Measurements from ENCODE around the gene KDM3B.

The KDM3B gene

DNA sequence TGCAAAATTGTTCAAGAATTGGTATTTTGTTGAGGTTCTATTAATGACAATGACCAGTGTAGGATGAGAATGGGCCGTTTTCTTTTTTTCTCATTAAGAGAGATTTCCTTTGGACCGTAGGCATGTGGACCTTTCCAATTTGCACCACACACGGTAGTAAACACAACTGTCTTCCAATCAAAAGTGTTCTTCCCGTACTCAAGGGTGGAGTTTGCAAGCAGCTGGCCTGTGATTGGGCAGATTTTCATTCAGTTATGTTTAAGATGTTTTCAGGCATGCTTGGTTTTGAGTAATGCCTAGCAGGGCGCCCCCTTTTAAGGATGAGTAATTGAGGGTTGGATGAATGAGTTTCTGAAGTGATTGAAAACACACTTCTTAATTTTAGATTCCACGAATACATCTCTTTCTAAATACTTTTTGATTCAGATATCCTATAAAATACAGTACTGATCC, 2.5 kb downstream of the KDM3B start:
- DNase-seq (ENCODE audit: low spot score in 2 of 2) (no peak), ATAC-seq (ENCODE audit: low read depth) (no peak)
- Mint-ChIP-seq H3K27me3 (no peaks in the 10 kb centered on the region), H3K27ac (peak overlapping the region; percentile 94), H3K4me3 (peak overlapping the region; percentile 95), H3K36me3 (peaks cover 1% of the 10 kb centered on the region), H3K9me3 (peaks cover 4% of the 10 kb centered on the region), H3K4me1 (peaks cover 41% of the 10 kb centered on the region)

DNA sequence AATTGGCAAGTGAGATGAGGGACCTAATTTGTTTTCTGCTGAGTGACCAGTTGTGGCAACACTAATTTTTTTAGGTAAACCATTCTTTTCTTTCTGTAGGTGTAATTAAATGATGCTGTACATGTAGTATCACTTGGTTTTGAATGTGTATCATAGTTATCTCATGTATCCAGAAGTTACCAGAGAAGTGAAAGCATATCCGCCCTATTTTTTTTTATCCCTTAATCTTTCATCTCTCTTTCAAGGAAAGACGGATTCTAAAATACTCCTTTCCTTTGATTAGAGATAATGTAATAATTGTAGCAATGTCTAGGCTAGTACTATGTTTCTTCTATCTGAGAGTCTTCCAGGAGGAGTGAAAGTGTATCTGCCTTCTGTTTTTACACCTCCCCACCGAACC, 7.1 kb downstream of the KDM3B start:
- no peak overlapping the region for H3K27ac Mint-ChIP-seq
- H3K36me3 Mint-ChIP-seq, result peaks cover 9% of the 10 kb centered on the region
- no peaks in the 10 kb centered on the region for H3K27me3 Mint-ChIP-seq
- H3K4me3 Mint-ChIP-seq, result no peak overlapping the region
- H3K4me1 Mint-ChIP-seq, result peaks cover 31% of the 10 kb centered on the region
- ATAC-seq (ENCODE audit: low read depth), result no peak
- no peak for DNase-seq (ENCODE audit: low spot score in 2 of 2)
- H3K9me3 Mint-ChIP-seq, result no peaks in the 10 kb centered on the region

DNA sequence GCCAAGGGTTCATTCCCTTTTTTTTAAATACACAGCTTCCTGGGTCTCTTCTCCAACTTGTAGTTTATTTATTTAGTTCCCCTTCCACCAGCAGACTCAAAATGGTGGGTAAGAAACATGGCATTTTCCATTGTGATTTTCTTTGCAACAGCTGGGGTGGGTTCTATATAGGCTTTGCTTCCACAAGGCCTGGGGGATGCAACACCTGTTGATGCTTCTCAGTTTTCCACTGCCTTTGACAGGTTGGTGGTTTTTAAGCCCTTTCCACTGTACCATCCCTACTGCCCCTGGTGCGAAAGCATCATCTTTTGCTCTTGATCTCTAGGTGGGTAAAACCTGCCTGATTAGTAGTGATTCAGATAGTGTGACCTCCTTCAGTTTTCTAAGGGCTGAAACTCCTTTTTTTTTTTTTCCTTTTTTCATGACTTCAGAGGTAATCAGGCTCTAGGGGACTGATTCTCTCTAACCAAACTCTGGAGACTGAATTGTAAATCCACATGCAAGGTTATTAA, 8.5 kb downstream of the KDM3B start:
- ATAC-seq (ENCODE audit: low read depth), result no peak
- DNase-seq (ENCODE audit: low spot score in 2 of 2), result no peak
- peaks cover 21% of the 10 kb centered on the region for H3K4me1 Mint-ChIP-seq
- H3K27me3 Mint-ChIP-seq, result no peaks in the 10 kb centered on the region
- no peak overlapping the region for H3K4me3 Mint-ChIP-seq
- H3K9me3 Mint-ChIP-seq, result no peaks in the 10 kb centered on the region
- H3K36me3 Mint-ChIP-seq, result peaks cover 9% of the 10 kb centered on the region
- H3K27ac Mint-ChIP-seq, result peak overlapping the region; percentile 76

DNA sequence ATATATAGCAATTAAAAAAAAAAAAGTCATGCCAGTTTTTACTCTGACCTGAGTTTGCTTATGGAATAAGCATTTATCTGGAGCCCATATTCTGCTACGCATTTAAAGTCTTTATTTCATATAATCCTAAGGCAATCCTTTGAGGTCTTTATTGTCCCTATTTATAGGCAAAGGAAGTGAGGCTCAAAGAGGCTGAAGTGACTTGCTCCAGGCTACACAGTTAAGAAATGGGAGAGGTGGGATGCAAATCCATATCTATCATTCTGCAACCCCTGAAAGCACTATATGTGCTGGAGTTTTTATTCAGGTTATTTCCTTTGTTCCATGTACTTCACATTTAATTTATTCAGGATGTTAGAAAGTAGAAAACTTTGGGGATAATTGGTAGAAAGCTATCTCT, 12.1 kb downstream of the KDM3B start:
- no peaks in the 10 kb centered on the region for H3K9me3 Mint-ChIP-seq
- no peaks in the 10 kb centered on the region for H3K27me3 Mint-ChIP-seq
- no peak overlapping the region for H3K4me3 Mint-ChIP-seq
- peaks cover 41% of the 10 kb centered on the region for H3K4me1 Mint-ChIP-seq
- no peak overlapping the region for H3K27ac Mint-ChIP-seq
- no peak for ATAC-seq (ENCODE audit: low read depth)
- peaks cover 16% of the 10 kb centered on the region for H3K36me3 Mint-ChIP-seq
- no peak for DNase-seq (ENCODE audit: low spot score in 2 of 2)

DNA sequence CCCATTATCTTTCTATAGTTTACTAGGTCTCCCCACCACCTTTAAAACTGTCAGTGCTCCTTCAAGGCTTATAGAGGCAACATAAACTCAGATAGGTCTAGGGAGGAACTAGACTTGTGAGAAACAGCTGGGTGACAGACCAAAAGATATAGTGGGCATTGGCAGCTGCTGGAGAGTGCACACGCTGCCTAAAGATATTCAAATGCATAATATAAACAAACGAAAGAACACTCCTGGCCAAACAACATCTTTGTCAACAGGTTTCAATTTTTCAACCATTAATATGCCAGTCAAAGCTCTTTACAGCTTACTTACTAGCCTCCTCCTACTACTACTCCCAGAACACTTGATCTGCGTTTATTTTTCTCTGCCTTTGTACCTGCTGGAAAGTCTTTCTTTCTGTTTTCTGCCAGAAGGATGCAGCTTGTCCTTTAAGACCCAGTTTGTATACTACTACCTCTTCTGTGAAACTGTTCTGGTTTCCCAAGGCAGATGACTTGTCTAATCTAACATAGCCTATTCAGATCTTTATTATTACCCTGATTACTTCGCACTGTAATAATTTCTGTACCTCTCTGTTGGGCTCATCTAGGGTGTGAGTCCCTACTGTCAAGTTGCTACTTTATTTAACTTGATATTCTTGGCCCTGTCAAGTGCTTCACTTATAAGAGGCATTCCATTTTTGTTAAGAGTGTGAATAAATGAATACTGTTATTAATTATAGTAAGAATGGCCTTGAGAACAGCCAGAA, 14.3 kb downstream of the KDM3B start:
- Mint-ChIP-seq H3K4me1 (peaks cover 31% of the 10 kb centered on the region), H3K27me3 (no peaks in the 10 kb centered on the region), H3K36me3 (peaks cover 12% of the 10 kb centered on the region), H3K9me3 (no peaks in the 10 kb centered on the region), H3K4me3 (peak overlapping the region; percentile 30), H3K27ac (peak overlapping the region; percentile 5)
- DNase-seq (ENCODE audit: low spot score in 2 of 2) (no peak), ATAC-seq (ENCODE audit: low read depth) (no peak)

DNA sequence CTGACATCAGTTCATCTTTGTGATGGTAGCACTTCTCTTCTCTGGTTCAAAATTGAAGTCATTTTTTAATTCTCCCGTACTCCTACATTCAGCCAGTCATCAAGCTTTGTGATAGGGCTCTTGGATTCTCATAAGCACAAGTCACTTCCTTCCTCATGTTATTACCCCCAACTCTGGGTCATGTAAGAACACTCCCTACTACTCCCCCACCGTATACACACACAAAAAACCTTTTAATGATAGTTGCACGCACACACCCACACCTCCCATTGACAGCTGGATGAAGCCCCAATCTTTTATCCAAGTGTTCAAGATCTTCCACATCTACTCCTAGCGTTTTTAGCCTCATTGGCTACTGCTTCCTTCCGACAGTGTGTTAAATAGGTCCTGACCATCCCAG, 16.8 kb downstream of the KDM3B start:
- DNase-seq (ENCODE audit: low spot score in 2 of 2), result no peak
- Mint-ChIP-seq H3K27me3 (no peaks in the 10 kb centered on the region), H3K9me3 (no peaks in the 10 kb centered on the region), H3K4me3 (no peak overlapping the region), H3K27ac (peak overlapping the region; percentile 56), H3K36me3 (peaks cover 12% of the 10 kb centered on the region), H3K4me1 (peaks cover 31% of the 10 kb centered on the region)
- ATAC-seq (ENCODE audit: low read depth), result no peak

DNA sequence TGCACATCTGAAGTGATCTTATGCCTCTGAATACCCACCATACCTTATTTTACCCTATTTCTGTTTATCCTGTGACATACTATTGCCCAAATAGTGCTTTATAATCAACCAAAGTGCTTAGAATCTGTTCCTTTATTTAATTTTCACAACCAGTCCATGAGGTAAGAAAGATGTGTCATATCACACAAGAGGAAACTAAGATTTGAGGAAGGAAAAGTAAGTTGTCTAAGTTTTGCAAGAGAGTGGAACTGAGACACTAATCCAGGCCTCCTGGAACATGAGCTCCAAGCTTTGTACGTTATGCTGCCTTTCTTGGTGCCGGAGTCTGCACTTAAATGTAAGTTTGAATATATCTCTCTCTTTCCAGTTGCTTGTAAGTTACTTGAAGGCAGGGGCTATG, 17.2 kb downstream of the KDM3B start:
- DNase-seq (ENCODE audit: low spot score in 2 of 2), result no peak
- peaks cover 11% of the 10 kb centered on the region for H3K36me3 Mint-ChIP-seq
- peak overlapping the region; percentile 56 for H3K27ac Mint-ChIP-seq
- H3K4me3 Mint-ChIP-seq, result no peak overlapping the region
- H3K4me1 Mint-ChIP-seq, result peaks cover 30% of the 10 kb centered on the region
- ATAC-seq (ENCODE audit: low read depth), result peak; percentile 44
- H3K9me3 Mint-ChIP-seq, result no peaks in the 10 kb centered on the region
- no peaks in the 10 kb centered on the region for H3K27me3 Mint-ChIP-seq

DNA sequence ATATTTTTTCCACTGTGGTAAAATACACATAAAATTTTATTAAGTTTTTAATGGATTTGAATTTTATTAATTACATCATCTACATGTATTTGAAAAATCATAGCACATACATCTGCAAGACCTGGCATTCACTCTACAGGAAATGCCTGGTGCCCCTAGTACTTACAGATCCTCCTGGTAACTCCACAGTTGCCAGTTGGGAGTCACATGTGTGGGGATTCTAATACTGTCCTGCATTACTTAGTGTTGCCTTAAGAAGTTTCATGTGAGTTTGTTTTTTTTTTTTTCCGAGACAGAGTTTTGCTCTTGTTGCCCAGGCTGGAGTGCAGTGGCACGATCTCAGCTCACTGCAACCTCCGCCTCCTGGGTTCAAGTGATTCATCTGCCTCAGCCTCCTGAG, 18.1 kb downstream of the KDM3B start:
- Mint-ChIP-seq H3K4me1 (peaks cover 30% of the 10 kb centered on the region), H3K27ac (no peak overlapping the region)
- no peak for DNase-seq (ENCODE audit: low spot score in 2 of 2)

DNA sequence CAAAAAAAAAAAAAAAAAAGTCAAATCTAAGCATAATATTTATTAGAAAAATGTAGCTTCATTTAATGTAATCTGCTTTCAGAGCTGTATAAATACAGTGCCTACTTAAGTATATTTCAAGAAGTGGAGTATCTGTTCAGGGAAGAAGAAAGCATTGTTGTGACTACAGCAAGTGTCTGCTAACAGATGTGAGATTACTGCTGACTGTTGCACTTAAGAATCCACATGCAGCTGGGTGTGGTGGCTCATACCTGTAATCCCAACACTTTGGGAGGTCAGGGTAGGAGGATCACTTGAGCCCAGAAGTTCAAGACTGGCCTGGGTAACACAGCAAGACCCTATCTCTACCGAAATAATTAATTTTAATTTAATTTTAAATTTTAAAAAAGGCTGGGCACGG, 19.0 kb downstream of the KDM3B start:
- Mint-ChIP-seq H3K27me3 (no peaks in the 10 kb centered on the region), H3K9me3 (no peaks in the 10 kb centered on the region), H3K27ac (no peak overlapping the region), H3K4me1 (peaks cover 24% of the 10 kb centered on the region), H3K4me3 (no peak overlapping the region), H3K36me3 (peaks cover 10% of the 10 kb centered on the region)
- no peak for DNase-seq (ENCODE audit: low spot score in 2 of 2)
- ATAC-seq (ENCODE audit: low read depth), result no peak

More for the DNA sequence above, 18.1 kb downstream of the KDM3B start:
- H3K4me3 Mint-ChIP-seq, result no peak overlapping the region
- no peak for ATAC-seq (ENCODE audit: low read depth)
- H3K9me3 Mint-ChIP-seq, result no peaks in the 10 kb centered on the region
- peaks cover 11% of the 10 kb centered on the region for H3K36me3 Mint-ChIP-seq
- no peaks in the 10 kb centered on the region for H3K27me3 Mint-ChIP-seq

DNA sequence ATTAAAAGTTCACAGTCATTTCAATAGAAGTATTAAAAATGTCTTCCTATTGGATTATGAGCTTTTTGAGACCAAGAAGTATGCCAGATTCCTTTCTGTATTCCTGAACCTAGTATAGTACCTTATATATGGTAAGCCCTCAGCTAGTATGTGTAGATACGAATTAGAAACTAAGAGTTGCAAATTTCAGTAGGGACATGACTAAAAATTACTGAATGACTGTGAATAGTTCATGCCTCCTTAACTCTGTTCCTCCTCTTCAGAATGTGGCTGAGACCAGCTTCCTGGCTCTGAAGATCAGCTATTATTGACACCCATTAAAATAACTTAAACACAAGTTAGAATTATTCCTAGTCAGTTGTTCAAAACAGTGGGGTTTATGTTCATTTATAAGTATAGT, 19.7 kb downstream of the KDM3B start:
- no peak overlapping the region for H3K4me3 Mint-ChIP-seq
- H3K9me3 Mint-ChIP-seq, result no peaks in the 10 kb centered on the region
- peaks cover 12% of the 10 kb centered on the region for H3K36me3 Mint-ChIP-seq
- DNase-seq (ENCODE audit: low spot score in 2 of 2) (no peak), ATAC-seq (ENCODE audit: low read depth) (no peak)
- peaks cover 18% of the 10 kb centered on the region for H3K4me1 Mint-ChIP-seq
- H3K27me3 Mint-ChIP-seq, result no peaks in the 10 kb centered on the region
- H3K27ac Mint-ChIP-seq, result no peak overlapping the region

DNA sequence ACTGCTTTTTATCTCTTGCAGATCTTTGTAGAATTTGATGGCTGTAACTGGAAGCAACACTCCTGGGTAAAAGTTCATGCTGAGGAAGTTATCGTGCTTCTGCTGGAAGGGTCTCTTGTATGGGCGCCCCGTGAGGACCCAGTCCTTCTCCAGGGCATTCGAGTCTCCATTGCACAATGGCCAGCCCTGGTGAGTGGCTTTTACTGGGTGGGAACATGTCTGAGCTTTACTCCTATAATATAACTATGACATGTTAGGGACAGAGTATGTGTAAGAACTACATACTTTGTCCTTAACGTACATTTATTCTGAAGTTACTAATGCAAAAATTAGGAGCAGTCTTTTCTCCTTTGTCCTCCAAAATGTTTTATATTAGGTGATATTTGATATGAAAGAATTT, 20.2 kb downstream of the KDM3B start:
- no peak overlapping the region for H3K27ac Mint-ChIP-seq
- DNase-seq (ENCODE audit: low spot score in 2 of 2), result no peak
- H3K4me3 Mint-ChIP-seq, result no peak overlapping the region
- H3K27me3 Mint-ChIP-seq, result no peaks in the 10 kb centered on the region
- H3K4me1 Mint-ChIP-seq, result peaks cover 18% of the 10 kb centered on the region
- ATAC-seq (ENCODE audit: low read depth), result no peak
- H3K9me3 Mint-ChIP-seq, result no peaks in the 10 kb centered on the region
- peaks cover 14% of the 10 kb centered on the region for H3K36me3 Mint-ChIP-seq

DNA sequence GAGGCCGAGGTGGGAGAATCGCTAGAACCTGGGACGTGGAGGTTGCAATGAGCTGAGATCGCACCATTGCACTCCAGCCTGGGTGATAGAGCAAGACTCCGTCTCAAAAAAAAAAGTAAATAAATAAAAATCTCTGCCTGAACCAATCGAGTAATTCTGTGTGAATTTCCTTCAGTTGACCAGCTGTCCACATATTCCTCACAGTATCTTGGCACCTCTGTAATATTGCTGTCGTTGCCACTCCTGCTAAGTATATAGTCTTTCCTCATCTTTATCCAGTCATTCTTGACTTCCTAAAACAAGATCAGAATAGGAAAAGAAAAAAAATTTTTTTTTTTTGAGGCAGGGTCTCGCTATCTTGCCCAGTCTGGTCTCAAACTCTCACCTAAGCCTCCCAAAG, 29.9 kb downstream of the KDM3B start:
- DNase-seq (ENCODE audit: low spot score in 2 of 2) (no peak), ATAC-seq (ENCODE audit: low read depth) (no peak)
- Mint-ChIP-seq H3K4me3 (no peak overlapping the region), H3K27me3 (no peaks in the 10 kb centered on the region), H3K4me1 (no peaks in the 10 kb centered on the region), H3K9me3 (no peaks in the 10 kb centered on the region), H3K36me3 (peaks cover 25% of the 10 kb centered on the region), H3K27ac (no peak overlapping the region)

DNA sequence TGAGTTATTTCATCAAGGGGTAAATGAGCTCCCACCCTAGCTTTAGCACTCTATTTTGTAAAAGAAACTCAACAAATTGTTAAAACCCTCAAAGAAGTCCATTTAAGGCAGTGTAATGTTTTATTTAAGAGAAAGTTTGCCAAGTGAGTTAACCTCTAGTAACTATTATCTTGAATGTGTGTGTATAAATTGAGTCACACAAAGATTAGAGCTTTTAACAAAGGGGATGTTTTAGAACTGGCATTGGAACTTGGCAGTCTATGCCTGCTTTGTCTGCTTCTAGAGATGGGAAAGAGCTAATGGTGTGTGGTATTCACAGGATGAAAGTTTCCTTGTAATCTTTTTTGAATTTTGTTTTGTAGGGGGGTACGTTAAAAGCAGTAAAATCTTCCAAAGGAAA, 33.2 kb downstream of the KDM3B start:
- Mint-ChIP-seq H3K36me3 (peaks cover 18% of the 10 kb centered on the region), H3K9me3 (no peaks in the 10 kb centered on the region), H3K27ac (peak overlapping the region; percentile 18), H3K4me3 (no peak overlapping the region), H3K27me3 (no peaks in the 10 kb centered on the region), H3K4me1 (no peaks in the 10 kb centered on the region)
- DNase-seq (ENCODE audit: low spot score in 2 of 2), result no peak
- ATAC-seq (ENCODE audit: low read depth), result no peak

DNA sequence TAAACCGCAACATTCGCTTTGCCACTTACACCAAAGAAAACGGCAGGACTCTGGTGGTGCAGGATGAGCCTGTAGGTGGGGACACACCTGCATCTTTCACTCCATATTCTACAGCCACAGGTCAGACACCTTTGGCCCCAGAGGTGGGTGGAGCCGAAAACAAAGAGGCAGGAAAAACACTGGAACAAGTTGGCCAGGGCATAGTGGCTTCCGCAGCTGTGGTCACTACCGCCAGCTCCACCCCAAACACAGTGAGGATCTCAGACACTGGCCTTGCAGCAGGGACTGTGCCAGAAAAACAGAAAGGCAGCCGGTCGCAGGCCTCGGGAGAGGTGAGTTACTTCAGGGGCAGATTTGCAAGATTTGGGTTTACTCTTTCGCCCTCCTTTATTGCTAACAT, 33.8 kb downstream of the KDM3B start:
- Mint-ChIP-seq H3K9me3 (no peaks in the 10 kb centered on the region), H3K4me1 (no peaks in the 10 kb centered on the region), H3K27ac (no peak overlapping the region), H3K36me3 (peaks cover 21% of the 10 kb centered on the region), H3K4me3 (no peak overlapping the region), H3K27me3 (no peaks in the 10 kb centered on the region)
- no peak for ATAC-seq (ENCODE audit: low read depth)
- no peak for DNase-seq (ENCODE audit: low spot score in 2 of 2)

DNA sequence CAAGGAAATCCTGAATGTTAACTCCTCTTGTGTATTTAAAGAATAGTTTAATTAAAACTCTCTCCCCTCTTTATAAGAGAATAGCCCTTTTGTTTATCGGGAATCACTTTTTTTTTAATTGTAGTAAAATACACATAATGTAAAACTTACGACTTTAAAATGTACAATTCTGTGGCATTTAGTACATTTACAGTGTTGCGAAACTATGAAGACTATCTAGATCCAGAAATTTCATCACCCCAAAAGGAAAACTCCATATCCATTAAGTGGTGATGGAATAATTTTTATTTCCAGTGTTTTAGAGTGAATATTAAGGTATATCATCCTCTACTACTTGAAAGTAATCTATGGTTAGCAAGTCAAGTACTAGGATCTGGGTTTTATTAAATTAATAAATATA, 36.8 kb downstream of the KDM3B start:
- Mint-ChIP-seq H3K27me3 (no peaks in the 10 kb centered on the region), H3K4me1 (no peaks in the 10 kb centered on the region), H3K36me3 (peaks cover 23% of the 10 kb centered on the region), H3K4me3 (no peak overlapping the region), H3K27ac (peak overlapping the region; percentile 41), H3K9me3 (no peaks in the 10 kb centered on the region)
- no peak for ATAC-seq (ENCODE audit: low read depth)
- DNase-seq (ENCODE audit: low spot score in 2 of 2), result no peak
